ENCODE results near the gene PLEKHS1.
"Not testable (repeated sequence)": the region's sequence is repeated elsewhere in the genome, so short reads cannot be mapped to it uniquely, and the experiment has no call there.

GRCh38 chr10:113828567-113828966, 77.1 kb downstream of the PLEKHS1 start:
- TF ChIP-seq, protein P1, sequence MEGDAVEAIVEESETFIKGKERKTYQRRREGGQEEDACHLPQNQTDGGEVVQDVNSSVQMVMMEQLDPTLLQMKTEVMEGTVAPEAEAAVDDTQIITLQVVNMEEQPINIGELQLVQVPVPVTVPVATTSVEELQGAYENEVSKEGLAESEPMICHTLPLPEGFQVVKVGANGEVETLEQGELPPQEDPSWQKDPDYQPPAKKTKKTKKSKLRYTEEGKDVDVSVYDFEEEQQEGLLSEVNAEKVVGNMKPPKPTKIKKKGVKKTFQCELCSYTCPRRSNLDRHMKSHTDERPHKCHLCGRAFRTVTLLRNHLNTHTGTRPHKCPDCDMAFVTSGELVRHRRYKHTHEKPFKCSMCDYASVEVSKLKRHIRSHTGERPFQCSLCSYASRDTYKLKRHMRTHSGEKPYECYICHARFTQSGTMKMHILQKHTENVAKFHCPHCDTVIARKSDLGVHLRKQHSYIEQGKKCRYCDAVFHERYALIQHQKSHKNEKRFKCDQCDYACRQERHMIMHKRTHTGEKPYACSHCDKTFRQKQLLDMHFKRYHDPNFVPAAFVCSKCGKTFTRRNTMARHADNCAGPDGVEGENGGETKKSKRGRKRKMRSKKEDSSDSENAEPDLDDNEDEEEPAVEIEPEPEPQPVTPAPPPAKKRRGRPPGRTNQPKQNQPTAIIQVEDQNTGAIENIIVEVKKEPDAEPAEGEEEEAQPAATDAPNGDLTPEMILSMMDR (IDR thresholded peaks at IDR 0.05 in 8 of 11, conservative IDR thresholded peaks at IDR 0.05 in 3 of 11): not testable (repeated sequence)
- TF ChIP-seq POLR2A, POLR2AphosphoS5 (IDR thresholded peaks at IDR 0.05): not testable (repeated sequence)

Data from spleen (tissue), 7 donors.